Fibroblast of peridontal ligament (primary cell): ENCODE data around the gene SLC39A11.

Experiments used
- DNase-seq: peaks from one replicate; pipeline ENCODE4 v3.0.0-alpha.2; 2010; ENCODE audit errors: extremely low read depth

SLC39A11 gene

GRCh38 chr17:72749119-72749572 lies 343.3 kb downstream of the SLC39A11 start:
- DNase-seq = no peak

GRCh38 chr17:72747501-72747900 lies 345.0 kb downstream of the SLC39A11 start:
- no peak for DNase-seq

GRCh38 chr17:72745241-72745640 lies 347.2 kb downstream of the SLC39A11 start:
- no peak for DNase-seq

GRCh38 chr17:72743037-72743467 lies 349.4 kb downstream of the SLC39A11 start:
- no peak for DNase-seq

GRCh38 chr17:72737151-72737690 lies 355.3 kb downstream of the SLC39A11 start:
- no peak for DNase-seq

- DNase-seq = no peak
These were observed 356.9 kb downstream of the SLC39A11 start for GRCh38 chr17:72735592-72735991.

- DNase-seq = no peak
These were observed 357.4 kb downstream of the SLC39A11 start for GRCh38 chr17:72735048-72735447.

- no peak for DNase-seq
These were observed 357.9 kb downstream of the SLC39A11 start for GRCh38 chr17:72734613-72735012.

- DNase-seq = no peak
These were observed 358.7 kb downstream of the SLC39A11 start for GRCh38 chr17:72733619-72734282.

GRCh38 chr17:72732893-72733618 lies 359.4 kb downstream of the SLC39A11 start:
- DNase-seq = no peak

- DNase-seq = peak; percentile 37
These were observed 362.4 kb downstream of the SLC39A11 start for GRCh38 chr17:72730077-72730476.

GRCh38 chr17:72726936-72727335 lies 365.6 kb downstream of the SLC39A11 start:
- peak; percentile 39 for DNase-seq

- peak; percentile 56 for DNase-seq
These were observed 366.9 kb downstream of the SLC39A11 start for GRCh38 chr17:72725433-72726068.

- peak; percentile 12 for DNase-seq
These were observed 368.2 kb downstream of the SLC39A11 start for GRCh38 chr17:72724267-72724666.

GRCh38 chr17:72723711-72724110 lies 368.8 kb downstream of the SLC39A11 start:
- no peak for DNase-seq

- no peak for DNase-seq
These were observed 372.0 kb downstream of the SLC39A11 start for GRCh38 chr17:72720494-72720825.

- DNase-seq = peak; percentile 78
These were observed 372.7 kb downstream of the SLC39A11 start for GRCh38 chr17:72719578-72720493.

GRCh38 chr17:72719206-72719577 lies 373.3 kb downstream of the SLC39A11 start:
- no peak for DNase-seq

- no peak for DNase-seq
These were observed 374.8 kb downstream of the SLC39A11 start for GRCh38 chr17:72717676-72718075.

GRCh38 chr17:72717276-72717675 lies 375.2 kb downstream of the SLC39A11 start:
- no peak for DNase-seq

GRCh38 chr17:72715906-72716572 lies 376.4 kb downstream of the SLC39A11 start:
- peak; percentile 95 for DNase-seq
